Esophagus muscularis mucosa (tissue), 4 donors: ENCODE data around the gene NME8. TPM values are rescaled to one million over a fixed set of nuclear protein-coding genes. Genes with fewer than 3 reads are reported as not detected.
A peak's percentile ranks its signal among the peaks of the same experiment; 100 is the strongest.

Experiments used
- DNase-seq: peaks from one replicate; pipeline ENCODE4 v3.0.0-alpha.2; 2017; ENCODE audit errors: extremely low spot score
- H3K27ac ChIP-seq, 4 donors: fragments of 200-600 bp; sonication (generic); replicated peaks in 1 of 4; 1 replicate in 3 of 4; 2 replicates in 1 of 4; pipeline ENCODE4 v1.5.1; 2016 to 2019; ENCODE audit warnings: mild to moderate bottlenecking in 1 of 4
- H3K27me3 ChIP-seq, 4 donors: fragments of 200-600 bp; sonication (generic); one replicate each; pipeline versions ENCODE4 v1.5.1 to v1.6.0; 2016 to 2019
- H3K36me3 ChIP-seq, 4 donors: fragments of 200-600 bp; sonication (generic); one replicate each; pipeline ENCODE4 v1.5.1; 2016 to 2019
- H3K4me1 ChIP-seq, 4 donors: fragments of 200-600 bp; sonication (generic); one replicate each; pipeline ENCODE4 v1.5.1; 2016 to 2019
- H3K4me3 ChIP-seq, 4 donors: fragments of 200-600 bp; sonication (generic); 1 replicate in 2 of 4; 2 replicates in 2 of 4; pipeline ENCODE4 v1.5.1; 2016 to 2019; ENCODE audit warnings: mild to moderate bottlenecking in 4 of 4, moderate library complexity in 1 of 4
- H3K9me3 ChIP-seq, 4 donors: fragments of 200-600 bp; sonication (generic); 1 replicate in 3 of 4; 2 replicates in 1 of 4; pipeline ENCODE4 v1.5.1; 2016 to 2019
- CTCF ChIP-seq, 3 experiments: fragments of 200-600 bp in 2 of 3; fragments of 450-650 bp in 1 of 3; sonication (generic) in 2 of 3; IDR thresholded peaks; one replicate each; pipeline ENCODE4 v1.5.1; 2017 to 2019; ENCODE audit warnings: antibody characterized with exemption in 3 of 3, mild to moderate bottlenecking in 2 of 3, moderate library complexity in 1 of 3
- EP300 ChIP-seq: sonication (generic); formaldehyde crosslinking; IDR thresholded peaks from one replicate; pipeline ENCODE4 v1.6.1; 2017; ENCODE audit warnings: antibody characterized with exemption
- POLR2A ChIP-seq: fragments of 450-650 bp; IDR thresholded peaks from one replicate; pipeline ENCODE4 v1.6.1; 2017; ENCODE audit warnings: antibody characterized with exemption, moderate library complexity, mild to moderate bottlenecking, low read depth
- POLR2AphosphoS5 ChIP-seq, 2 donors: sonication (generic); formaldehyde crosslinking; IDR thresholded peaks; one replicate each; pipeline ENCODE4 v1.6.1; 2017; ENCODE audit warnings: antibody characterized with exemption in 2 of 2
- WGBS: methylation state at CpG from one replicate; pipeline ENCODE4 v1.1.5; 2018; 5-methylcytosine and 5-hydroxymethylcytosine counted together
- intact Hi-C: fragments of 100-400 bp; cut with DNase I; formaldehyde crosslinking; loops from one replicate; pipeline ENCODE4 v1.15.1; 2023
- total RNA-seq, 4 donors: library from RNA; depleted of rRNA; stranded (reverse); fragments of >200 nt; gene quantifications; one replicate each; pipeline versions ENCODE4 v1.1.0 to v1.2.1, GENCODE V29; 2016

The NME8 gene
- total RNA-seq, 4 donors from 2014 or later = 0.57 TPM; not detected in 3

- Histone ChIP-seq H3K4me1 (peaks cover 17 to 60% (median 57%) of the 10 kb centered on the region in 4 donors), H3K4me3 (peak overlapping the region; percentile 67 to 83 (median 74)), H3K27ac (peak overlapping the region; percentile 78 to 86 (median 84)), H3K36me3 (no peaks in the 10 kb centered on the region), H3K27me3 (peaks cover 0 to 18% (median 0%) of the 10 kb centered on the region in 4 donors), H3K9me3 (peaks cover 0 to 11% (median 3%) of the 10 kb centered on the region in 4 donors)
- intact Hi-C loops = no loop called here
- TF ChIP-seq EP300 (no peak), CTCF (IDR thresholded peaks at IDR 0.05) (peak in 1 of 3 experiments; percentile 10)
- no peak for DNase-seq
- 9% methylated on average over 21 of the region's 63 CpGs for WGBS
Measured at GRCh38 chr7:37920849-37921805, 72.7 kb downstream of the NME8 start.

GRCh38 chr7:37921876-37922275 lies 73.5 kb downstream of the NME8 start:
- Histone ChIP-seq H3K9me3 (peaks cover 0 to 15% (median 3%) of the 10 kb centered on the region in 4 donors), H3K27me3 (peaks cover 0 to 11% (median 0%) of the 10 kb centered on the region in 4 donors), H3K27ac (peak overlapping the region in 1 of 4 donors; percentile 86), H3K4me3 (peak overlapping the region; percentile 67 to 83 (median 74)), H3K4me1 (peaks cover 10 to 53% (median 49%) of the 10 kb centered on the region in 4 donors), H3K36me3 (no peaks in the 10 kb centered on the region)
- WGBS = 65% methylated on average over 4 of the region's 4 CpGs
- intact Hi-C loops = no loop called here
- TF ChIP-seq CTCF (IDR thresholded peaks at IDR 0.05) (no peak), POLR2AphosphoS5 (IDR thresholded peaks at IDR 0.05) (no peak), POLR2A (no peak), EP300 (no peak)
- no peak for DNase-seq

GRCh38 chr7:37923996-37924395 lies 75.6 kb downstream of the NME8 start:
- 73% methylated on average over 1 of the region's 1 CpG for WGBS

GRCh38 chr7:37924491-37925041 lies 76.2 kb downstream of the NME8 start:
- intact Hi-C loops = no loop called here
- WGBS = 50% methylated on average over 3 of the region's 3 CpGs
- H3K27ac ChIP-seq = peak overlapping the region; percentile 8 to 52 (median 48)

More at GRCh38 chr7:37923996-37924395, 75.6 kb downstream of the NME8 start:
- DNase-seq = no peak
- Histone ChIP-seq H3K4me1 (peaks cover 9 to 45% (median 43%) of the 10 kb centered on the region in 4 donors), H3K27me3 (peaks cover 0 to 11% (median 0%) of the 10 kb centered on the region in 4 donors), H3K36me3 (no peaks in the 10 kb centered on the region), H3K4me3 (no peak overlapping the region), H3K27ac (peak overlapping the region; percentile 8 to 52 (median 48)), H3K9me3 (peaks cover 0 to 15% (median 3%) of the 10 kb centered on the region in 4 donors)
- TF ChIP-seq CTCF (IDR thresholded peaks at IDR 0.05) (no peak), POLR2A (no peak), EP300 (no peak)
- intact Hi-C loops = no loop called here

More at GRCh38 chr7:37924491-37925041, 76.2 kb downstream of the NME8 start:
- Histone ChIP-seq H3K4me1 (peaks cover 9 to 45% (median 43%) of the 10 kb centered on the region in 4 donors), H3K9me3 (peaks cover 0 to 15% (median 3%) of the 10 kb centered on the region in 4 donors), H3K4me3 (no peak overlapping the region), H3K36me3 (no peaks in the 10 kb centered on the region), H3K27me3 (peaks cover 0 to 11% (median 0%) of the 10 kb centered on the region in 4 donors)
- TF ChIP-seq POLR2AphosphoS5 (IDR thresholded peaks at IDR 0.05) = no peak
- TF ChIP-seq CTCF (IDR thresholded peaks at IDR 0.05) = no peak
- no peak for TF ChIP-seq EP300
- TF ChIP-seq POLR2A = no peak
- DNase-seq = no peak
